HG03135 (cell line): ENCODE data around the gene BABAM2.

ENCODE experiments used
- ATAC-seq: cut with Tn5 transposase; IDR thresholded peaks from one replicate; pipeline ENCODE4 v1.9.1; 2021; ENCODE audit warnings: mild to moderate bottlenecking, moderate library complexity; ENCODE audit not compliant: unreplicated experiment

Gene BABAM2

GRCh38 chr2:28270456-28271152 is 380.1 kb downstream of the BABAM2 start:
- ATAC-seq, result no peak

- no peak for ATAC-seq
Measured at GRCh38 chr2:28271231-28271918, 380.8 kb downstream of the BABAM2 start.

GRCh38 chr2:28271919-28272250 is 381.4 kb downstream of the BABAM2 start:
- no peak for ATAC-seq

GRCh38 chr2:28273751-28274150 is 383.2 kb downstream of the BABAM2 start:
- no peak for ATAC-seq

GRCh38 chr2:28274911-28275685 is 384.6 kb downstream of the BABAM2 start:
- no peak for ATAC-seq

GRCh38 chr2:28276076-28276618 is 385.6 kb downstream of the BABAM2 start:
- ATAC-seq, result no peak

GRCh38 chr2:28276807-28277206 is 386.3 kb downstream of the BABAM2 start:
- no peak for ATAC-seq

- no peak for ATAC-seq
Measured at GRCh38 chr2:28277466-28277865, 386.9 kb downstream of the BABAM2 start.

GRCh38 chr2:28279371-28279770 is 388.8 kb downstream of the BABAM2 start:
- ATAC-seq, result no peak

GRCh38 chr2:28280619-28281018 is 390.1 kb downstream of the BABAM2 start:
- ATAC-seq, result no peak

GRCh38 chr2:28281739-28282138 is 391.2 kb downstream of the BABAM2 start:
- no peak for ATAC-seq

GRCh38 chr2:28282248-28282647 is 391.7 kb downstream of the BABAM2 start:
- no peak for ATAC-seq

- ATAC-seq, result no peak
Measured at GRCh38 chr2:28282861-28283646, 392.5 kb downstream of the BABAM2 start.

GRCh38 chr2:28283861-28284260 is 393.3 kb downstream of the BABAM2 start:
- no peak for ATAC-seq

- ATAC-seq, result no peak
Measured at GRCh38 chr2:28286678-28287077, 396.1 kb downstream of the BABAM2 start.

- ATAC-seq, result no peak
Measured at GRCh38 chr2:28287256-28287915, 396.9 kb downstream of the BABAM2 start.

GRCh38 chr2:28288620-28289019 is 398.1 kb downstream of the BABAM2 start:
- ATAC-seq, result no peak

- ATAC-seq, result no peak
Measured at GRCh38 chr2:28291811-28292440, 401.4 kb downstream of the BABAM2 start.

- ATAC-seq, result no peak
Measured at GRCh38 chr2:28292491-28292890, 402.0 kb downstream of the BABAM2 start.

GRCh38 chr2:28293416-28293815 is 402.9 kb downstream of the BABAM2 start:
- ATAC-seq, result no peak
